ENCODE data around the gene DERA. TPM values are rescaled to one million over a fixed set of nuclear protein-coding genes. Genes with fewer than 3 reads are reported as not detected.
"Not testable (repeated sequence)": the region's sequence is repeated elsewhere in the genome, so short reads cannot be mapped to it uniquely, and the experiment has no call there.

Gene DERA
- polyA plus RNA-seq, 4 donors, result 46.9 to 57.8 (median 51.3) TPM

GRCh38 chr12:16057351-16057751 lies 146.2 kb downstream of the DERA start:
- not testable (repeated sequence) for DNase-seq (ENCODE audit: low read depth in 4 of 4, low spot score in 3 of 4)

DNA sequence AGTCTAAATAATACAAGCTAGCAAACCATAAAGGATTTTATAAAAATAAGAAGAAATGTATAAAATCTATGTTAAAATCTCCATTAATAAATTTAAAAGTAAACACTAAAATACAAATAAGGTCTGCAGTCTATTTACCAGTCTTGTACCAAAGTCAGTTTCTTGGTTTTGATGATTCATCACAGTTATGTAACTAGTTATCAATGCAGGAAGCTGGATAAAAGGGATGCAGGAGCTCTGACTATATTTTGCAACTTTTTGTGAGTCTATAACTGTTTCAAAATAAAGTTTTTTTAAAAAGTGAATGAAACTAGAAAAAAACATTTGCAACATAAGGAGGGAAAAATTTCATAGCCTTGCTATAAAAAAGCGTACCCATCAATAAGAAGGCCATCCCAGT lies 151.5 kb downstream of the DERA start:
- DNase-seq (ENCODE audit: low read depth in 4 of 4, low spot score in 3 of 4), result no peak

DNA sequence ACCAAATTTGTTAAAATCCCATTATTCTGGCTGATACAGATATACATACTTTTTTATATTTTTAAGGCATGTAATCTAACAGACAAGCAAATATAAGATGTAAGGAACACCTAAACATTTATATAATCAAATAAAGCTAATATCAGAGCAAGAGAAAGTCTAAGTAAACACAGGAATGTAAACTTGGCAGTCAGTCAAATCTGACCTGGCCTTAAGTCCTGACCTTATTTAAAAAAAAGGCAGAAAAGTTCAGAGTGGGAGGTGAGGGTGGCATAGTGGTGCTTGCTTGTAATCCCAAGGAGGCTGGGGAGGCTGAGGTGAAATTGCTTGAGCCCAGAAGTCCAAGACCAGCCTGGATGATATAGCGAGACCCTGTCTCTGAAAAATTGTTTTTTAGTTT lies 152.6 kb downstream of the DERA start:
- DNase-seq (ENCODE audit: low read depth in 4 of 4, low spot score in 3 of 4), result no peak

GRCh38 chr12:16070113-16070512 lies 159.0 kb downstream of the DERA start:
- DNase-seq (ENCODE audit: low read depth in 4 of 4, low spot score in 3 of 4), result no peak

- no peak for DNase-seq (ENCODE audit: low read depth in 4 of 4, low spot score in 3 of 4)
These were observed 161.5 kb downstream of the DERA start for GRCh38 chr12:16072678-16073077.

GRCh38 chr12:16074894-16075293 lies 163.8 kb downstream of the DERA start:
- no peak for DNase-seq (ENCODE audit: low read depth in 4 of 4, low spot score in 3 of 4)

DNA sequence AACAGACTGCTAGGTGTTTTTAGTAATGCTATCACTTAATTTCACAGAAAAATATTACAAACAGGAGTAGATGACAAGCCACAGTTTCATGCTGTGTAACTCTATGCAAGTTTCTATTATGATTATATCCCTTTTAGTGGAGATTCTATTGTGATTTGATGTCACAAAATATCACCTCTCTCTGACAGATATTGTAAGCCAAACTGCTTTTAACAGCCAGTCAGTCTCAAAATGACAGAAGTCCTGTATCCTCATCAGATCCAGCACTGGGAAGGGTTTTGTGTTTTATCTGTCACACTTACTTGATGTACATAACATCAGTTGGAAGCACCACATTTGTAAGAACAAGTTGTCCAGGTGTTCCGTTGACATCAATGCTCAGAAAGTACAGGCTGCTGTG lies 164.8 kb downstream of the DERA start:
- DNase-seq (ENCODE audit: low read depth in 4 of 4, low spot score in 3 of 4), result no peak

GRCh38 chr12:16076557-16076956 lies 165.4 kb downstream of the DERA start:
- no peak for DNase-seq (ENCODE audit: low read depth in 4 of 4, low spot score in 3 of 4)

- no peak for DNase-seq (ENCODE audit: low read depth in 4 of 4, low spot score in 3 of 4)
These were observed 165.9 kb downstream of the DERA start for GRCh38 chr12:16076970-16077522.

- DNase-seq (ENCODE audit: low read depth in 4 of 4, low spot score in 3 of 4), result no peak
These were observed 175.3 kb downstream of the DERA start for GRCh38 chr12:16086462-16086861.

- DNase-seq (ENCODE audit: low read depth in 4 of 4, low spot score in 3 of 4), result no peak
These were observed 175.8 kb downstream of the DERA start for GRCh38 chr12:16086942-16087341.

Other genes with a start within 250 kb of the DERA start
- 10 to 100 TPM; 56.9 to 65.8 (median 61.9) TPM for gene EPS8, start 121.9 kb upstream of the DERA start, polyA plus RNA-seq (ENCODE audit: insufficient read length in 4 of 4)
- 100 to 1,000 TPM; 180 to 213 (median 194) TPM for gene STRAP, start 28.9 kb upstream of the DERA start, polyA plus RNA-seq (ENCODE audit: insufficient read length in 4 of 4)